ENCODE measurements around the gene TMEM181. TPM values are rescaled to one million over a fixed set of nuclear protein-coding genes. Genes with fewer than 3 reads are reported as not detected.
A peak's percentile ranks its signal among the peaks of the same experiment; 100 is the strongest.
"Not testable (repeated sequence)": the region's sequence is repeated elsewhere in the genome, so short reads cannot be mapped to it uniquely, and the experiment has no call there.

Gene TMEM181
- total RNA-seq, 3 donors from 2014 or later, result 17.0 to 29.3 (median 28.5) TPM

- DNase-seq (ENCODE audit: low spot score in 2 of 2), result peak; percentile 42 to 77
- intact Hi-C loops (cut with DNase I; ENCODE audit: low total_unique reads), result no loop called here
- Histone ChIP-seq H3K36me3 (no peaks in the 10 kb centered on the region), H3K4me1 (no peaks in the 10 kb centered on the region), H3K4me3 (peak overlapping the region in 1 of 3 donors; percentile 15), H3K27ac (peak overlapping the region; percentile 58 to 60), H3K27me3 (no peaks in the 10 kb centered on the region), H3K9me3 (no peaks in the 10 kb centered on the region)
- TF ChIP-seq CTCF (IDR thresholded peaks at IDR 0.05) (no peak), POLR2AphosphoS5 (IDR thresholded peaks at IDR 0.05) (no peak), POLR2A (IDR thresholded peaks at IDR 0.05) (no peak)
Measured at GRCh38 chr6:158630938-158631616, 71.2 kb downstream of the TMEM181 start.

GRCh38 chr6:158631678-158632537 lies 72.0 kb downstream of the TMEM181 start:
- no peaks in the 10 kb centered on the region for H3K36me3 ChIP-seq

GRCh38 chr6:158632538-158633119 lies 72.7 kb downstream of the TMEM181 start:
- H3K27me3 ChIP-seq; intact Hi-C loops (cut with DNase I; ENCODE audit: low total_unique reads); DNase-seq (ENCODE audit: low spot score in 2 of 2); H3K36me3 ChIP-seq; H3K9me3 ChIP-seq; H3K4me1 ChIP-seq; H3K4me3 ChIP-seq: not testable (repeated sequence)
- peak overlapping the region; percentile 58 to 60 for H3K27ac ChIP-seq

More at GRCh38 chr6:158631678-158632537, 72.0 kb downstream of the TMEM181 start:
- intact Hi-C loops (cut with DNase I; ENCODE audit: low total_unique reads), result no loop called here
- no peak for DNase-seq (ENCODE audit: low spot score in 2 of 2)
- H3K27ac ChIP-seq, result peak overlapping the region; percentile 58 to 60
- H3K9me3 ChIP-seq, result no peaks in the 10 kb centered on the region
- H3K4me3 ChIP-seq, result peak overlapping the region in 1 of 3 donors; percentile 15
- no peaks in the 10 kb centered on the region for H3K4me1 ChIP-seq
- H3K27me3 ChIP-seq, result no peaks in the 10 kb centered on the region
- no peak for TF ChIP-seq CTCF (IDR thresholded peaks at IDR 0.05)

- DNase-seq (ENCODE audit: low spot score in 2 of 2), result no peak
- no peaks in the 10 kb centered on the region for H3K4me1 ChIP-seq
- no peaks in the 10 kb centered on the region for H3K36me3 ChIP-seq
- H3K27ac ChIP-seq, result no peak overlapping the region
- no peaks in the 10 kb centered on the region for H3K9me3 ChIP-seq
- TF ChIP-seq CTCF (IDR thresholded peaks at IDR 0.05) (no peak), POLR2AphosphoS5 (IDR thresholded peaks at IDR 0.05) (no peak), POLR2A (IDR thresholded peaks at IDR 0.05) (no peak)
- H3K27me3 ChIP-seq, result no peaks in the 10 kb centered on the region
- H3K4me3 ChIP-seq, result no peak overlapping the region
- intact Hi-C loops (cut with DNase I; ENCODE audit: low total_unique reads), result no loop called here
Measured at GRCh38 chr6:158633127-158633526, 73.2 kb downstream of the TMEM181 start.

- intact Hi-C loops (cut with DNase I; ENCODE audit: low total_unique reads), result no loop called here
- TF ChIP-seq CTCF (IDR thresholded peaks at IDR 0.05), result no peak
- TF ChIP-seq POLR2A (IDR thresholded peaks at IDR 0.05), result no peak
- no peak for TF ChIP-seq POLR2AphosphoS5 (IDR thresholded peaks at IDR 0.05)
- Histone ChIP-seq H3K36me3 (no peaks in the 10 kb centered on the region), H3K27ac (no peak overlapping the region), H3K4me3 (no peak overlapping the region), H3K9me3 (no peaks in the 10 kb centered on the region), H3K4me1 (no peaks in the 10 kb centered on the region), H3K27me3 (no peaks in the 10 kb centered on the region)
- DNase-seq (ENCODE audit: low spot score in 2 of 2), result no peak
Measured at GRCh38 chr6:158634695-158635426, 75.0 kb downstream of the TMEM181 start.

Measured in breast epithelium (tissue), 4 donors.